K562 (cell line): ENCODE results near the gene IL4I1. TPM values are rescaled to one million over a fixed set of nuclear protein-coding genes. Genes with fewer than 3 reads are reported as not detected.

Experiments
- ADNP ChIP-seq: fragments of 200-800 bp; sonication (Bioruptor generic); IDR thresholded peaks from 2 replicates; pipeline ENCODE4 v1.6.1; 2016; ENCODE audit warnings: missing genetic modification characterization, missing compliant biosample characterization
- AFF4 ChIP-seq: sonication (generic); formaldehyde crosslinking; IDR thresholded peaks from 2 replicates; pipeline ENCODE4 v1.8.0; 2023; ENCODE audit warnings: mild to moderate bottlenecking, missing genetic modification reagents
- BACH1 ChIP-seq: fragments of 200-800 bp; sonication (Bioruptor generic); IDR thresholded peaks from 2 replicates; pipeline ENCODE4 v1.6.1; 2016; ENCODE audit warnings: missing genetic modification characterization, missing compliant biosample characterization
- BRD9 ChIP-seq: fragments of 450-650 bp; IDR thresholded peaks from 2 replicates; pipeline ENCODE4 v1.6.1; 2018; ENCODE audit warnings: low read depth; ENCODE audit not compliant: partially characterized antibody
- ELF2 ChIP-seq: fragments of 250-450 bp; sonication (Bioruptor Pico); IDR thresholded peaks from 2 replicates; pipeline ENCODE4 v1.5.0; 2021; ENCODE audit warnings: mild to moderate bottlenecking
- FOXK2 ChIP-seq, 2 experiments: fragments of 450-650 bp; IDR thresholded peaks in 1 of 2; conservative IDR thresholded peaks in 1 of 2; 2 replicates each; pipeline ENCODE4 v1.6.1; 2016; ENCODE audit warnings: low read depth in 2 of 2, mild to moderate bottlenecking in 1 of 2
- FOXO4 ChIP-seq: fragments of 450-650 bp; formaldehyde crosslinking; IDR thresholded peaks from 2 replicates; pipeline ENCODE4 v1.4.0; 2020; ENCODE audit warnings: mild to moderate bottlenecking, moderate library complexity
- HCFC1 ChIP-seq: IDR thresholded peaks from 2 replicates; pipeline ENCODE4 v1.6.1; 2012; ENCODE audit warnings: low read depth, low read length, improper control_type of control experiment
- HDGF ChIP-seq: fragments of 450-650 bp; IDR thresholded peaks from 2 replicates; pipeline ENCODE4 v1.6.1; 2016
- KLF16 ChIP-seq: IDR thresholded peaks from 2 replicates; pipeline ENCODE4 v1.6.1; 2016; ENCODE audit warnings: antibody characterized with exemption
- L3MBTL2 ChIP-seq: fragments of 450-650 bp; IDR thresholded peaks from 2 replicates; pipeline ENCODE4 v1.6.1; 2016; ENCODE audit warnings: mild to moderate bottlenecking, moderate library complexity
- NELFE ChIP-seq: IDR thresholded peaks from 2 replicates; pipeline ENCODE4 v1.6.1; 2011; ENCODE audit warnings: mild to moderate bottlenecking; ENCODE audit not compliant: insufficient read depth, insufficient read length
- NFIC ChIP-seq: fragments of 450-650 bp; IDR thresholded peaks from 2 replicates; pipeline ENCODE4 v1.6.1; 2017; ENCODE audit warnings: mild to moderate bottlenecking, inconsistent platforms
- NFYB ChIP-seq: IDR thresholded peaks from 2 replicates; pipeline ENCODE4 v1.6.1; 2011; ENCODE audit warnings: mild to moderate bottlenecking, moderate library complexity; ENCODE audit not compliant: insufficient read length; ENCODE audit errors: extremely low read depth
- NR4A1 ChIP-seq, 2 experiments: fragments of 250-450 bp in 1 of 2; fragments of 450-650 bp in 1 of 2; sonication (Bioruptor Pico) in 1 of 2; IDR thresholded peaks; 2 replicates each; pipeline versions ENCODE4 v1.4.0 to v1.6.1; 2016 to 2020; ENCODE audit warnings: mild to moderate bottlenecking in 2 of 2, missing compliant biosample characterization in 1 of 2, missing genetic modification characterization in 1 of 2, moderate library complexity in 1 of 2
- POLR2AphosphoS2 ChIP-seq: IDR thresholded peaks from 2 replicates; pipeline ENCODE4 v1.6.1; 2012; ENCODE audit warnings: low read length, improper control_type of control experiment
- SMARCA4 ChIP-seq: fragments of 450-650 bp; IDR thresholded peaks from 2 replicates; pipeline ENCODE4 v1.6.1; 2016
- THRA ChIP-seq: fragments of 450-650 bp; IDR thresholded peaks from 2 replicates; pipeline ENCODE4 v1.6.1; 2017; ENCODE audit warnings: mild to moderate bottlenecking, moderate library complexity
- TRIM24 ChIP-seq, 2 experiments: fragments of 450-650 bp; IDR thresholded peaks; 2 replicates each; pipeline ENCODE4 v1.6.1; 2016
- ZNF121 ChIP-seq: sonication (generic); formaldehyde crosslinking; conservative IDR thresholded peaks from 2 replicates; pipeline ENCODE4 v1.8.0; 2022; ENCODE audit warnings: missing genetic modification reagents
- ZNF133 ChIP-seq: fragments of 250-450 bp; sonication (Bioruptor Pico); IDR thresholded peaks from 2 replicates; pipeline ENCODE4 v1.4.0; 2020; ENCODE audit warnings: mild to moderate bottlenecking
- ZNF217 ChIP-seq: sonication (generic); formaldehyde crosslinking; IDR thresholded peaks from 2 replicates; pipeline ENCODE4 v1.8.0; 2022; ENCODE audit warnings: mild to moderate bottlenecking, missing genetic modification reagents
- ZNF384 ChIP-seq: IDR thresholded peaks from 2 replicates; pipeline ENCODE4 v1.6.1; 2012; ENCODE audit warnings: low read depth, low read length, improper control_type of control experiment
- ZNF408 ChIP-seq: fragments of 250-450 bp; sonication (Bioruptor Pico); IDR thresholded peaks from 2 replicates; pipeline ENCODE4 v1.4.0; 2020; ENCODE audit warnings: low read depth, mild to moderate bottlenecking, moderate library complexity
- ZNF444 ChIP-seq: fragments of 250-450 bp; sonication (Bioruptor Pico); IDR thresholded peaks from 2 replicates; pipeline ENCODE4 v1.4.0; 2020; ENCODE audit warnings: mild to moderate bottlenecking, moderate library complexity
- ZNF785 ChIP-seq: fragments of 250-450 bp; sonication (Bioruptor Pico); IDR thresholded peaks from 2 replicates; pipeline ENCODE4 v1.4.0; 2020; ENCODE audit warnings: mild to moderate bottlenecking
- polyA plus RNA-seq, 8 experiments: library from polyadenylated mRNA; depleted of rRNA in 4 of 8; stranded (reverse) in 5 of 8; unstranded in 3 of 8; fragments of >200 nt; fragmentation: Nextera tagmentation in 2 of 8; fragmentation: Illumina TruSeq in 1 of 8; extraction: Ambion mirVana in 2 of 8; extraction: Trizol in 1 of 8; gene quantifications; 2 replicates each; pipeline versions ENCODE4 v1.2.1 to v1.2.3, GENCODE V29; 2011 to 2014; ENCODE audit warnings: inconsistent platforms in 1 of 8, missing spikeins in 1 of 8
- total RNA-seq, 7 experiments: library from RNA; depleted of rRNA in 6 of 7; stranded (reverse); fragments of >200 nt in 6 of 7; fragmentation: Illumina TruSeq in 2 of 7; extraction: Trizol in 2 of 7; gene quantifications; 2 replicates each; pipeline versions ENCODE4 v1.2.1 to v1.2.3, GENCODE V29; 2011 to 2021; ENCODE audit warnings: low replicate concordance in 1 of 7

Gene IL4I1
- total and polyA plus RNA-seq, 9 of the 15 experiments (the other 6 are each of a cell fraction or from before 2014, with no cell fraction given): 0.06 to 0.95 (median 0.43) TPM; not detected in 2

- TF ChIP-seq BACH1 (tag) (no peak), POLR2AphosphoS2 (0 out of 2 replicates have a peak, but pooled peaks have one; percentile 10), ADNP (tag) (no peak), NFYB (no peak), BRD9 (no peak), FOXK2 (conservative IDR thresholded peaks at IDR 0.05 in 1 of 2, IDR thresholded peaks at IDR 0.05 in 1 of 2; ENCODE audit: low read depth in 2 of 2) (no peak), AFF4 (CRISPR knock-in tag) (no peak), HCFC1 (no peak), ZNF217 (CRISPR knock-in tag) (no peak), ZNF133 (CRISPR knock-in tag) (no peak), TRIM24 (IDR thresholded peaks at IDR 0.05) (0 out of 4 replicates have a peak, but pooled peaks of 1 of the 2 experiments have one; percentile 3), KLF16 (no peak), THRA (no peak), ELF2 (CRISPR knock-in tag) (no peak), ZNF444 (CRISPR knock-in tag) (no peak), NR4A1 (CRISPR knock-in tag; IDR thresholded peaks at IDR 0.05) (no peak), NR4A1 (tag; IDR thresholded peaks at IDR 0.05) (no peak), NELFE (no peak), SMARCA4 (no peak), ZNF408 (CRISPR knock-in tag) (no peak), ZNF121 (no peak), L3MBTL2 (no peak), ZNF384 (no peak), HDGF (no peak), NFIC (0 out of 2 replicates have a peak, but pooled peaks have one; percentile 19), FOXO4 (CRISPR knock-in tag) (no peak), ZNF785 (CRISPR knock-in tag) (no peak)
Observed at GRCh38 chr19:49930483-49931011, 33.9 kb upstream of the IL4I1 start (continued).
